Fibroblast of villous mesenchyme (primary cell): ENCODE data around the gene ZGPAT. TPM values are rescaled to one million over a fixed set of nuclear protein-coding genes. Genes with fewer than 3 reads are reported as not detected.
A peak's percentile ranks its signal among the peaks of the same experiment; 100 is the strongest.

Experiments
- DNase-seq: peaks from one replicate; pipeline ENCODE4 v3.0.0-alpha.2; 2010; ENCODE audit warnings: low read depth
- H3K4me3 ChIP-seq: 2 replicates; pipeline ENCODE4 v1.5.1; 2011; ENCODE audit warnings: low read depth, mild to moderate bottlenecking, low read length
- total RNA-seq: library from RNA; depleted of rRNA; stranded (reverse); fragments of >200 nt; gene quantifications from 2 replicates; pipeline ENCODE4 v1.2.3, GENCODE V29; 2012
- TF ChIP-seq, protein P1 (sequence below): IDR thresholded peaks from 2 replicates; pipeline ENCODE4 v1.5.1; 2012; ENCODE audit warnings: low read depth, mild to moderate bottlenecking, low read length; ENCODE audit not compliant: insufficient read depth

The ZGPAT gene
- total RNA-seq, 1 donor = 19.4 TPM

DNA sequence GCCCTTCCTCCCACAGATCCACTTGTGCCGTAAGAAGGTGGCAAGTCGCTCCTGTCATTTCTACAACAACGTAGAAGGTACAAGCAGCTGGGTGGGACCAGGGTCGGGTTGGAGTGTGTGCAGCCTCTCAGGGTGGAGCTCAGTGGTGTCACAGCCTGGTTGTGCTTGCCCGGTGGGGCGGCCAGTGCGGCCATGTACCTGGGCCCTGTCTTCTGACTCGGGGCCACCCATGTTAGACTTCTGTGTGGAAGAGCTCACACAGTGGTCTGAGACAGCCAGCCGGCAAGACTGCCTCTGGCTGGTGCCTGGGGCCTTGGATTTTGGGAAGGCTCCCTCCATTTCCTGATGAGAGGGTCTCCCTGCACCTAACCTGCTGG, 45.0 kb upstream of the ZGPAT start:
- DNase-seq = no peak
- TF ChIP-seq, protein P1, sequence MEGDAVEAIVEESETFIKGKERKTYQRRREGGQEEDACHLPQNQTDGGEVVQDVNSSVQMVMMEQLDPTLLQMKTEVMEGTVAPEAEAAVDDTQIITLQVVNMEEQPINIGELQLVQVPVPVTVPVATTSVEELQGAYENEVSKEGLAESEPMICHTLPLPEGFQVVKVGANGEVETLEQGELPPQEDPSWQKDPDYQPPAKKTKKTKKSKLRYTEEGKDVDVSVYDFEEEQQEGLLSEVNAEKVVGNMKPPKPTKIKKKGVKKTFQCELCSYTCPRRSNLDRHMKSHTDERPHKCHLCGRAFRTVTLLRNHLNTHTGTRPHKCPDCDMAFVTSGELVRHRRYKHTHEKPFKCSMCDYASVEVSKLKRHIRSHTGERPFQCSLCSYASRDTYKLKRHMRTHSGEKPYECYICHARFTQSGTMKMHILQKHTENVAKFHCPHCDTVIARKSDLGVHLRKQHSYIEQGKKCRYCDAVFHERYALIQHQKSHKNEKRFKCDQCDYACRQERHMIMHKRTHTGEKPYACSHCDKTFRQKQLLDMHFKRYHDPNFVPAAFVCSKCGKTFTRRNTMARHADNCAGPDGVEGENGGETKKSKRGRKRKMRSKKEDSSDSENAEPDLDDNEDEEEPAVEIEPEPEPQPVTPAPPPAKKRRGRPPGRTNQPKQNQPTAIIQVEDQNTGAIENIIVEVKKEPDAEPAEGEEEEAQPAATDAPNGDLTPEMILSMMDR = no peak
- no peak overlapping the region for H3K4me3 ChIP-seq

DNA sequence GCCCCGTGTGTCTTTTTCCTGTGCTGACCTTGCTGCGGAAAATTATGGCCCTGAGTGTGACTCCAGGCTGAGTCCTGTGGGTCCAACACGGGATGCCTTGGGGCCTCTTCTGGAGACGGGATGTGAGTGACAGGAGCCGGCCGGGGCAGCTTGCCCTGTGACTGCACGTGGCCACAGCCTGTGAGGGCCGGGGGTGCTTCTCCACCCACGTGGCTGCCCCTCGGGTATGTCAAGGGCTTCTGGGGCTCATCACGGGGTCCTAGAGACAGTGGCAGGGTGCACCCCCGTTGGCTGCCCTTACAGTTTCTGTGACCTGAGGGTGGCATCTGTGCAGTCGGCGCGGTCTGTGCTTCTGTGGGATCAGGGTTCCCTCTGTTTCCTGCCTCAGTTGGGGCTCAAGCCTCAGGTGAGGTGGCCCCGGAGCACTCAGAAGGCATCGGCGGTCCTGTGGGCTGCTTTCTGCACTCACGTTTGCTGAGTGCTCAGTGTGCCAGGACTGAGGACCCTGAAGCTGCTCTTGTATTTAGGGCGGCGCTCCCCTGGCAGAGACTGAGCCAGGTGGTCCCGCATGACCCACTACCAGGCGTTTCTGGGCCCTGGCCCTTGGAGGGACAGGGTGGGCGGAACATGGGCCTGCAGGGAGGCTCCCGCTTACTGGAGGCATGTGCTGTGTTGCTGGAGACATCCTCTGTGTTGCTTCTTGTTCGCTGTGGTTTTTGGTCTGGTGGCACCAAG, 44.3 kb upstream of the ZGPAT start:
- H3K4me3 ChIP-seq = no peak overlapping the region
- TF ChIP-seq, protein P1 = no peak
- DNase-seq = no peak

DNA sequence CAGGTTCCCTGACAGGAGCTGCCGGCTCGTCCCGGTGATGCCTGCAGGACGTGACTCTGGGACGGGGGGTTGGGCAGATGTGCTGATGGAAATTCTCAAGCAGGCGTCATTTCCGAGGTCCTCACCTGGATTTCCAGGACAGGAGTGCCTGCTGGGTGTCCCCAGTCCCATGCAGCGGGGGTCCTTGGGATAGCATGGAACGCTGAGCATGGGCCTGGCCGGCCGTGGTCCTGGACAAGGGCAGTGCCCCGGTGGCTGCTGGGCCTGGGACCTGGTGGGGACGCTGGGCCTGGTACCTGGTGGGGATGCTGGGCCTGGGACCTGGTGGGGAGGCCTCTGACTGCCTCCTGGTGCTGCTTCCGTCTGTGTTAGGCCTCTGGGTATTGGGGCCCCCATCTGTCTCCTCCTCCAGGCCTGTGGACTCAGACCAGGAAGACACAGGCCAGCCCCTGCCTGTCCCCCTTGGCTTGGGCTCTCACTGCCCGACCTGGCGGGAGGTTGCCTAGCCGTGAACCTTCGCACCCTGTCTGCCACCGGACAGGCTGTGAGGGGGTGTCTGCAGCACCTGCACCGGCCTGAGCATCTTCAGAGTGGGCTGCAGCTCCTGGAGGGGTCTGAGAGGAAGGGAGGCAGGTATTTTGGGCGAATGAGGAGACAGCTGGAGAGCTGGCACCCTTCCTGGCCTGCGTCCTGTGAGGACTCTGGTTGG, 43.5 kb upstream of the ZGPAT start:
- DNase-seq = no peak
- no peak overlapping the region for H3K4me3 ChIP-seq
- TF ChIP-seq, protein P1 = no peak

DNA sequence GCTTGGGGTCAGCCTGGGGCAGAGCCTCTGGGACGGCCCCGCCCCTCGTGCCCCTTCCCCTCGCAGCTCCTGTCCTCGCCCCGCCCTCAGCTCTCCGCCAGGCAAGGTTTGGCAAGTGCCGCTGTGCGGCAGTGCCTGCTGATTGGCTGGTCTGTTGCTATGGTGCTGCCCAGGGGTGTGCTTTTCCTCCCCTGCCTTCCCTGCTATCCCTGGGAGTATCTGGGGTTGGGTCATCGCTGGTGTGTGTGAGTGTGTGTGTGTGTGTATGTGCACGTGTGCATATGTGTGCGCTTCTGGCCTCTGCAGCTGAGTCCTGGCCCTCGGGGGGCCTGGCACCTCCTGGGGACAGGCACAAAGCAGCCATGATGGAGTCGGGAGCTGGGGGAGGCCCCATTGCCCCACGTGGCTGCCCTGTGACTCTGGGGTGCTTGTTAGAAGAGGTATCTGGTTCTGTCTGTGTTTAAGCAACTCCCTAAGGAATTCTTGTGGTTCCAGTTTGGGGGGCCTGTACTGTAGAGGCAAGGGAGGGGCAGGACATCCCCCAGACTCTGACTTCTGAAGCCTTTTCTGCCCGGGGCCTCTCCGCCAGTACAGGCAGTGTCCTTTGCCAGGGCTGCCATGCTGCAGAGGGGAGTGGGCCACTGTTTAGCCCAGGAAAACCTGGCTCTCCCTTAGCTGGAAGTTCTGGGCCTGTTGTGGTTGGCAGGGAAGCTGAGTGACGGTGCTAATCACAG, 42.8 kb upstream of the ZGPAT start:
- TF ChIP-seq, protein P1 = no peak
- DNase-seq = peak; percentile 32
- H3K4me3 ChIP-seq = no peak overlapping the region

DNA sequence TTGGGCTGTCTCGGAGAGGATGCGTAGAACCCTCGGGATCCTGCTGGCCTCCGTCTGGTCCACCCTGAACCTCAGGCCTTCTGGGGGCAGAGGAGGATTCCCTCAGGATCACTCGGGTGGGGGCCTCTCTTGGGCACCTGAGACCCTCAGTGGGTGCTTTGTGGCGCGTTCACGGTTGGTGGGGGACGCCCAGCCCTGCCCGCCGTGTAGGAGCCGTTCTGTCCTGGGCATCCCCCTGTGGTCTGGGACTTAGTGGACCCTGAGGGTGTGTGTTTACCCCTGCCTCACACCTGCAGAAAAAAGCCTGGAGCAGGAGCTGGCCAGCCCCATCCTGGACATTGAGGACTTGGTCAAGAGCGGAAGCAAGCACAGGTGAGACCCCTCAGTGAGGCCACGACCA, 42.1 kb upstream of the ZGPAT start:
- TF ChIP-seq, protein P1 = no peak
- DNase-seq = no peak
- H3K4me3 ChIP-seq = no peak overlapping the region

DNA sequence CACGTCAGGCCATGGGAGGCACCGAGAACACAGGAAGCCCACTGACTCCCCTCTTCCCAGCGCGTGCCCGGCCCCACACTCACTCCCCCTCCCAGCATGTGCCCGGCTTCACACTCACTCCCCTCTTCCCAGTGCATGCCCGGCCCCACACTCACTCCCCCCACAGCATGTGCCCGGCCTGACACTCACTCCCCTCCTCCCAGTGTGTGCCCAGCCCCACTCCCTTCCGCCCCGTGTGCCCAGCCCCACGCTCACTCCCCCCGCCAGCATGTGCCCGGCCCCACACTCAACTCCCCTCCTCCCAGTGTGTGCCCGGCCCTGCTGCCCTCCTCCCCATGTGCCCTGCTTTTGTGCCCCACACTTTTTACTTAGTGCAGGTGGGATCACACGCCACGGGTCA, 40.0 kb upstream of the ZGPAT start:
- no peak for DNase-seq
- H3K4me3 ChIP-seq = no peak overlapping the region
- TF ChIP-seq, protein P1 = no peak
